Ishikawa (cell line): Measurements from ENCODE around the gene WWOX.

Source experiments
- CEBPB ChIP-seq: IDR thresholded peaks from 2 replicates; pipeline ENCODE4 v1.6.1; 2012
- CREB1 ChIP-seq: IDR thresholded peaks from 2 replicates; pipeline ENCODE4 v1.6.1; 2012; ENCODE audit warnings: low read depth
- EGR1 ChIP-seq: IDR thresholded peaks from 2 replicates; pipeline ENCODE4 v1.6.1; 2012
- EP300 ChIP-seq: IDR thresholded peaks from 2 replicates; pipeline ENCODE4 v1.6.1; 2012; ENCODE audit warnings: borderline replicate concordance
- FOXM1 ChIP-seq: IDR thresholded peaks from 2 replicates; pipeline ENCODE4 v1.6.1; 2012; ENCODE audit warnings: low read depth, borderline replicate concordance
- NFIC ChIP-seq: IDR thresholded peaks from 2 replicates; pipeline ENCODE4 v1.6.1; 2012
- RAD21 ChIP-seq: IDR thresholded peaks from 2 replicates; pipeline ENCODE4 v1.6.1; 2012; ENCODE audit warnings: low read depth
- TAF1 ChIP-seq: IDR thresholded peaks from 2 replicates; pipeline ENCODE4 v1.6.1; 2012; ENCODE audit warnings: low read depth, mild to moderate bottlenecking
- TCF12 ChIP-seq: IDR thresholded peaks from 2 replicates; pipeline ENCODE4 v1.6.1; 2012; ENCODE audit warnings: low read depth
- TEAD4 ChIP-seq: IDR thresholded peaks from 2 replicates; pipeline ENCODE4 v1.6.1; 2012
- USF1 ChIP-seq: IDR thresholded peaks from 2 replicates; pipeline ENCODE4 v1.6.1; 2012
- YY1 ChIP-seq: IDR thresholded peaks from 2 replicates; pipeline ENCODE4 v1.6.1; 2012; ENCODE audit warnings: low read depth
- ZBTB7A ChIP-seq: IDR thresholded peaks from 2 replicates; pipeline ENCODE4 v1.6.1; 2012; ENCODE audit warnings: low read depth
- TF ChIP-seq, protein P1 (sequence below): IDR thresholded peaks from 2 replicates; pipeline ENCODE4 v1.6.1; 2012
- TF ChIP-seq, protein P2 (sequence below): IDR thresholded peaks from 2 replicates; pipeline ENCODE4 v1.6.1; 2012; ENCODE audit warnings: low read depth, mild to moderate bottlenecking

WWOX gene

GRCh38 chr16:78660795-78661194 is 561.3 kb downstream of the WWOX start:
- no peak for TF ChIP-seq TEAD4
- no peak for TF ChIP-seq FOXM1
- no peak for TF ChIP-seq TCF12
- TF ChIP-seq YY1 = no peak

DNA sequence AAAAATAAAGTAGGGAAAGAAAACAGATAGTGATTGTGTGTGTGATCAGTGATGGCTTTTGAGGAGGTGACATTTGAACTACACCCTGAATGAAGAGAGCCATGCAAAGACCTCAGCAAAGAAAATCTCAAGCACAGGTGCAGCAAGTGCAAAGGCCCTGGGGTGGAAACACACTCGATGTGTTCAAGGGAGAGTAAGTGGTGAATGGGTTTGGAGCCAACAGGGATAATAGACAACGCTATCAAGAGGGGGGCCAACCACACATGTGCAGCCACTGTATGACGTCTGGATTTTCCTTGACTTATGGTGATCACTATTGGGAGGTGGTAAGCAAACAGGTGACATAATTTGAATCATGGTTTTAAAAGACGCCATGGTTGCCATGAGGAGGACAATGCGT is 564.2 kb downstream of the WWOX start:
- TF ChIP-seq USF1 (no peak), RAD21 (no peak), EP300 (no peak), TAF1 (no peak), TCF12 (no peak), EGR1 (no peak), FOXM1 (no peak), CEBPB (no peak), ZBTB7A (no peak), TEAD4 (no peak), YY1 (no peak), NFIC (no peak), CREB1 (no peak)
- TF ChIP-seq, protein P1, sequence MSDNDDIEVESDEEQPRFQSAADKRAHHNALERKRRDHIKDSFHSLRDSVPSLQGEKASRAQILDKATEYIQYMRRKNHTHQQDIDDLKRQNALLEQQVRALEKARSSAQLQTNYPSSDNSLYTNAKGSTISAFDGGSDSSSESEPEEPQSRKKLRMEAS = no peak
- TF ChIP-seq, protein P2, sequence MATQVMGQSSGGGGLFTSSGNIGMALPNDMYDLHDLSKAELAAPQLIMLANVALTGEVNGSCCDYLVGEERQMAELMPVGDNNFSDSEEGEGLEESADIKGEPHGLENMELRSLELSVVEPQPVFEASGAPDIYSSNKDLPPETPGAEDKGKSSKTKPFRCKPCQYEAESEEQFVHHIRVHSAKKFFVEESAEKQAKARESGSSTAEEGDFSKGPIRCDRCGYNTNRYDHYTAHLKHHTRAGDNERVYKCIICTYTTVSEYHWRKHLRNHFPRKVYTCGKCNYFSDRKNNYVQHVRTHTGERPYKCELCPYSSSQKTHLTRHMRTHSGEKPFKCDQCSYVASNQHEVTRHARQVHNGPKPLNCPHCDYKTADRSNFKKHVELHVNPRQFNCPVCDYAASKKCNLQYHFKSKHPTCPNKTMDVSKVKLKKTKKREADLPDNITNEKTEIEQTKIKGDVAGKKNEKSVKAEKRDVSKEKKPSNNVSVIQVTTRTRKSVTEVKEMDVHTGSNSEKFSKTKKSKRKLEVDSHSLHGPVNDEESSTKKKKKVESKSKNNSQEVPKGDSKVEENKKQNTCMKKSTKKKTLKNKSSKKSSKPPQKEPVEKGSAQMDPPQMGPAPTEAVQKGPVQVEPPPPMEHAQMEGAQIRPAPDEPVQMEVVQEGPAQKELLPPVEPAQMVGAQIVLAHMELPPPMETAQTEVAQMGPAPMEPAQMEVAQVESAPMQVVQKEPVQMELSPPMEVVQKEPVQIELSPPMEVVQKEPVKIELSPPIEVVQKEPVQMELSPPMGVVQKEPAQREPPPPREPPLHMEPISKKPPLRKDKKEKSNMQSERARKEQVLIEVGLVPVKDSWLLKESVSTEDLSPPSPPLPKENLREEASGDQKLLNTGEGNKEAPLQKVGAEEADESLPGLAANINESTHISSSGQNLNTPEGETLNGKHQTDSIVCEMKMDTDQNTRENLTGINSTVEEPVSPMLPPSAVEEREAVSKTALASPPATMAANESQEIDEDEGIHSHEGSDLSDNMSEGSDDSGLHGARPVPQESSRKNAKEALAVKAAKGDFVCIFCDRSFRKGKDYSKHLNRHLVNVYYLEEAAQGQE = no peak

DNA sequence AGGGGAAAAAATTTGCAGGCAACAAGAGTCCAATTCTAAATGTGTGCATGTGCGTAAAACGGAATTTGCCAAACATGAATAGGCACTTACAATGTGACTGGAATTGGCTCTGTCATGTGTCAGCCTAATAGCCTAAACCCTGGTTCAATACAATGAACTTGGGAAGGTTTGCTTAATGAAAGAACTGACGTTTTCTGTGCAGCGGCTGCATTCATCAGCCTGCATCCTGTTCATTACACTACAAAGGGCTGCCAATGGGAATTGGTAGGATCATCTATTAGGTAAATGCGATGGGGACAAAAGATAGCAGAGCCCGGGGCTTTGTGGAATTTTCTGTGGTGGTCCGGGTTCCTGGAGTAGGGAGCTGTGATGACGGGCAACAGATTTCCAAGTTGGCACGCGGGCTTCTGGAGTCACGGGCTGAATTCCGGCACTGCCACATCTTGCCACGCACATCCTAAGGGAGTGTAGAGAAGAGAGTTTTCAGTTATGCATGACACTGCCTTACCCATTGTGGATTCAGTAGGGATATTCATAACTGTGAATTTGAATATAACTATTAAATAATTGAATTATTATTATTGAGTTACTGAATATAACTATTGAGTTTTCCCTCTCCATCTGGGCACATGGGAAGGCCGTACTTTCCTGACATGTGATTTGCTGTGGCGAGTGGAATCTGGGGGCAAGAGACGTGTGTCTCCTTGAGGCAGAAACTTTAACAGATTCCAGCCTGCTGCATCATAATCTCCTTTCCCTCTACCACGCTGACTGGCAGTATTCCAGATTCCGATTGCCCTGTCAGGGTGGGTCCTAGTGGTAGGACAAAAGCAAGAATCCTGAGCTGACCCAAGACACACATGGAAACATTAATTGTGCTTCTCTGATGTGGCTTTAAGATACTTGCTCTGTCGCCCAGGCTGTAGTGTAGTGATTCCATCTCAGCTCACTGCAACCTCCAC is 565.6 kb downstream of the WWOX start:
- TF ChIP-seq CEBPB = no peak
- TF ChIP-seq NFIC = no peak
- no peak for TF ChIP-seq TAF1
- TF ChIP-seq TCF12 = no peak
- no peak for TF ChIP-seq EP300
- no peak for TF ChIP-seq ZBTB7A
- no peak for TF ChIP-seq USF1
- TF ChIP-seq TEAD4 = no peak

- TF ChIP-seq YY1 = no peak
- TF ChIP-seq, protein P1 = no peak
- no peak for TF ChIP-seq CEBPB
- no peak for TF ChIP-seq FOXM1
- no peak for TF ChIP-seq TEAD4
- no peak for TF ChIP-seq CREB1
- TF ChIP-seq TCF12 = no peak
- TF ChIP-seq EGR1 = no peak
- TF ChIP-seq ZBTB7A = no peak
- TF ChIP-seq USF1 = no peak
- TF ChIP-seq RAD21 = no peak
- TF ChIP-seq, protein P2 = no peak
- no peak for TF ChIP-seq TAF1
- no peak for TF ChIP-seq EP300
- no peak for TF ChIP-seq NFIC
These were observed 566.9 kb downstream of the WWOX start for GRCh38 chr16:78666318-78666717.

GRCh38 chr16:78667675-78668074 is 568.2 kb downstream of the WWOX start:
- no peak for TF ChIP-seq RAD21
- TF ChIP-seq YY1 = no peak
- TF ChIP-seq, protein P2 = no peak
- TF ChIP-seq, protein P1 = no peak
- TF ChIP-seq CEBPB = no peak
- no peak for TF ChIP-seq FOXM1
- no peak for TF ChIP-seq TCF12
- no peak for TF ChIP-seq USF1
